IgD-negative memory B cell (primary cell): Measurements from ENCODE around the gene NUP188. TPM values are rescaled to one million over a fixed set of nuclear protein-coding genes. Genes with fewer than 3 reads are reported as not detected.

Experiments used
- H3K27ac Mint-ChIP-seq, 3 donors: one replicate each; pipeline ENCODE4 v1.8.0; 2020 to 2022; ENCODE audit warnings: mild to moderate bottlenecking in 3 of 3, mixed read lengths in 3 of 3, moderate library complexity in 1 of 3
- H3K27me3 Mint-ChIP-seq: one replicate; pipeline ENCODE4 v1.8.0; 2021; ENCODE audit warnings: mixed read lengths
- H3K36me3 Mint-ChIP-seq: one replicate; pipeline ENCODE4 v1.8.0; 2020; ENCODE audit warnings: mild to moderate bottlenecking, mixed read lengths
- H3K4me1 Mint-ChIP-seq, 3 donors: one replicate each; pipeline ENCODE4 v1.8.0; 2020 to 2022; ENCODE audit warnings: mixed read lengths in 3 of 3, mild to moderate bottlenecking in 1 of 3
- H3K4me3 Mint-ChIP-seq, 4 donors: one replicate each; pipeline ENCODE4 v1.8.0; 2020 to 2022; ENCODE audit warnings: mild to moderate bottlenecking in 4 of 4, mixed read lengths in 4 of 4, moderate library complexity in 3 of 4
- H3K9me3 Mint-ChIP-seq, 3 donors: one replicate each; pipeline ENCODE4 v1.8.0; 2020 to 2021; ENCODE audit warnings: mixed read lengths in 3 of 3, mild to moderate bottlenecking in 1 of 3
- polyA plus RNA-seq: library from polyadenylated mRNA; unstranded; fragments of 300-500 nt; fragmentation: Illumina TruSeq; gene quantifications from one replicate; pipeline ENCODE4 v1.2.3, GENCODE V29; 2021

Gene NUP188
- polyA plus RNA-seq, 1 donor from 2014 or later = 21.9 TPM

DNA sequence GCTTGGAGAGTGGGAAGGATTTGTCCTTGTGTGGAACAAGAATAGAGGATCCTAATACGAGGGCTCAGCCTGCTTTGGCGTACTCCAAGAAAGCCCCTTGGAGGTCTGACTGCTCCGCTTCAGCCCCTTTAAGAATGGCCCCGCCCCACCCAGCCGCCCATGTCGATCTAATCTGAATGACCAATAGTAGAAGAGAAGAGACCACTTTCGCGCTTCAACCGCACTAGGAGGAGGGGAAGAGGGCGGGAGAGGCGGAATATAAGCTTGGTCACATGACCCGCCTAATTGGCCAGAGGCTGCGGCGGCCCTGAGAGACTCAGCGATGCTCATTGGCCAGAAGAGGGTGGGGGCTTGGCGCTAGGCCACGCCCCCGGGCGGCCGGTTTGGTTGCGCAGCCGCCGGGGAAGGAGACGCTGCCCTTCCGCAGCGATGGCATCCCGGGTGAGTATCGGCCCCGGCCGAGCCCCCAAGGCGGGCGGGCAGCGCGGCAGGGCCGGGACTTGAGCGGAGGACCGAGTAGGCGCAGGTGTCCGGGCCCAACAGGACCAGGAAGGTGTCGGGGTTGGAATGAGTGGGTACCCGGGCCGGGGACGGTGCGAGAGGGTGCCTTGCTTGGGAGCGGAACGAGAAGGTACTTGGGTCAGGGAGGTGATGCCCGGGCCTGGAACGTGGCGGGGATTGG, 88.9 kb downstream of the NUP188 start, which contains the start of gene MIGA2:
MIGA2 (plus strand) TSS at position 386 of the 682 bp plus-strand sequence. CDS start 3,969 bp downstream, outside the sequence.
- Mint-ChIP-seq H3K27me3 (no peaks in the 10 kb centered on the region), H3K27ac (peak within 1 kb of the TSS; percentile 60 to 88 (median 71)), H3K4me1 (peaks cover 11 to 22% (median 19%) of the 10 kb centered on the region in 3 donors), H3K36me3 (no peaks in the 10 kb centered on the region), H3K4me3 (peak within 1 kb of the TSS; percentile 94 to 99 (median 96)), H3K9me3 (no peaks in the 10 kb centered on the region)

DNA sequence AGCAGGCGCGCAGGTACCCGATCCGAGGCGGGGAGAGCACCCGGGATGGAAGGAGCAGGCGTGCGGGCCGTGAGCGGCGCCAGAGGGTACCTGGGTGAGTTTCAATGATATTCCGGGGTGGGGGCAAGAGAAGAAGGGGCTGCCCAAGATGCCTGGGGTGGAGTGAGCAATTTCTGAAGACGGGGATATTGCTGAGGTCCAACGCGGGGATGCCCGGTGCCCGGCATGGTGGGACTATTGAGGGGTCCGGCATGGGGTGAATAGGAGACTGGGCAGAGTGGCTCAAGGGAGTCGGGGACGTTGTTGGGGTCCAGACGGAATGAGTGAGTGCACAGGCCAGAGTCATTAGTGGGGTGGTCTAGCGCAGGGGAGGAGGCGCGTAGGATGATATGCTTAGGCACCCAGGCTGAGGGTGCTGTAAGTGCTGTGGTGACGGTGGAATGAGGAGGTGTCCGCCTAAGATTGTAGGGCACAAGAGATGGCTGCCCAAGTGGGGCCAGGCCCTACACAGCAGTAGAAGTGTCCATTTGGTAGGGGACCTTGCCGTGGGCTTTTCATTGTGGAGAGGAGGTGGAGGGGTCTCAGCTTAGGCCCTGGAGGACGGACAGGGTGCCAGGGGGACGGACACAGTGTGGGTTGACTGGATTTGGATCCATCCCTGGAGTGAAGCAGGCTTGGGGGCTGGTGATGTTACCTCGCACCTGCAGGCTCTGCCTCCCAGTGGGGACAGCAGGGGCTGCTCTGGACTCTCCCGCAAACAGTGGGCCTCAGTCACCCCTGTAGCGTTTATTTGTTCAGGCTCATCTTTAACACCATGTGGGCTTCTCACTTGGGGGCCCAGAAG, 89.6 kb downstream of the NUP188 start:
- Mint-ChIP-seq H3K27ac (peak overlapping the region; percentile 60 to 88 (median 71)), H3K4me1 (peaks cover 11 to 22% (median 19%) of the 10 kb centered on the region in 3 donors), H3K36me3 (no peaks in the 10 kb centered on the region), H3K27me3 (no peaks in the 10 kb centered on the region), H3K4me3 (peak overlapping the region; percentile 94 to 99 (median 96)), H3K9me3 (no peaks in the 10 kb centered on the region)

- Mint-ChIP-seq H3K36me3 (peaks cover 4% of the 10 kb centered on the region), H3K27ac (no peak overlapping the region), H3K9me3 (no peaks in the 10 kb centered on the region), H3K4me3 (peak overlapping the region; percentile 94 to 99 (median 96)), H3K27me3 (no peaks in the 10 kb centered on the region), H3K4me1 (peaks cover 11 to 22% (median 19%) of the 10 kb centered on the region in 3 donors)
Observed at GRCh38 chr9:129037767-129038098, 90.2 kb downstream of the NUP188 start.

GRCh38 chr9:129038109-129038852, 90.8 kb downstream of the NUP188 start:
- H3K27ac Mint-ChIP-seq = no peak overlapping the region
- peak overlapping the region; percentile 66 to 97 (median 94) for H3K4me3 Mint-ChIP-seq
- no peaks in the 10 kb centered on the region for H3K9me3 Mint-ChIP-seq
- peaks cover 5% of the 10 kb centered on the region for H3K36me3 Mint-ChIP-seq
- H3K4me1 Mint-ChIP-seq = peaks cover 11 to 22% (median 19%) of the 10 kb centered on the region in 3 donors
- H3K27me3 Mint-ChIP-seq = no peaks in the 10 kb centered on the region

GRCh38 chr9:129040113-129040643, 92.7 kb downstream of the NUP188 start:
- peaks cover 11 to 22% (median 19%) of the 10 kb centered on the region in 3 donors for H3K4me1 Mint-ChIP-seq
- no peaks in the 10 kb centered on the region for H3K27me3 Mint-ChIP-seq
- peaks cover 7% of the 10 kb centered on the region for H3K36me3 Mint-ChIP-seq
- no peak overlapping the region for H3K27ac Mint-ChIP-seq
- no peaks in the 10 kb centered on the region for H3K9me3 Mint-ChIP-seq
- H3K4me3 Mint-ChIP-seq = peak overlapping the region in 2 of 4 donors; percentile 54 to 72

GRCh38 chr9:129042016-129042415, 94.5 kb downstream of the NUP188 start:
- H3K9me3 Mint-ChIP-seq = no peaks in the 10 kb centered on the region
- H3K36me3 Mint-ChIP-seq = peaks cover 7% of the 10 kb centered on the region
- peak overlapping the region in 1 of 3 donors; percentile 59 for H3K27ac Mint-ChIP-seq
- H3K4me1 Mint-ChIP-seq = peaks cover 3 to 16% (median 10%) of the 10 kb centered on the region in 3 donors
- no peaks in the 10 kb centered on the region for H3K27me3 Mint-ChIP-seq
- H3K4me3 Mint-ChIP-seq = peak overlapping the region in 1 of 4 donors; percentile 5

DNA sequence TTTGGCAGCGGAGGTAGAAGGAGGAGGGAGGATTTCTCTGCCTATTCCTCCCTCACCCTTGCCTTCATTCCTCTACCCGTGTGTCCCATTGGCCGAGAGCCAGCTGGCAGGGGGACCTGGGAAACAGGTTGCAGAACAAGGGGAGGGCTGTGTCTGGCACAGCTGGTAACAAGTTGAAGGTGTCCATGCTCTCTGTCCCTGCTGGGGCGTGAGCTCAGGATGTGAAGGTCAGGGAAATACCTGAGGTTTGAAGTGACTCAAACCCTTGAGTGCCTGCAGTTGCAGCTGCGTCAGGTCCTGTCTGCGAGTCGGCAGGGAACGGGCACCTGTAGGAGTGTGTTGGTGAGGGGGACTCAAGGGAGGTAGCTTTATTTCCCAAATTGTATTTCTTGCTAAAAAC, 105.1 kb downstream of the NUP188 start:
- H3K36me3 Mint-ChIP-seq = peaks cover 6% of the 10 kb centered on the region

DNA sequence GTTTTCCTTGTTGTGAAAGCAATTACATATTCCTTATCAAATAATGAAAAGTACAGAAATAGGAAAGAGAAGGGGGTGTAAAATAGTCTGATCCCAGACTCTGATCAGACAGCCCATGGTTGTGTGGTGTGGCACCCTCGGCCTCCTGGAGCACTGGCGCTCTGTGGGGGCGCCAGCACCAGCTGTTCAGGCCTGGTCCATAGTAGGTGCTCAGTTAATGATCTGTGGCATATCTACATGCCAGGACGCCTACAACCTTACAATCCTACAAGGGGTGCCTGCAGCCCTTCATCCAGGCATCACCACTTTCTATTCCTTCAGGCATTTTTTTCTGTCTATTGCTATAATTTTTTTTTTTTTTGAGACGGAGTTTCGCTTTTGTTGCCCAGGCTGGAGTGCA, 105.5 kb downstream of the NUP188 start:
- Mint-ChIP-seq H3K4me1 (peaks cover 0 to 2% (median 0%) of the 10 kb centered on the region in 3 donors), H3K36me3 (peaks cover 6% of the 10 kb centered on the region), H3K27ac (no peak overlapping the region), H3K4me3 (no peak overlapping the region), H3K27me3 (no peaks in the 10 kb centered on the region), H3K9me3 (no peaks in the 10 kb centered on the region)

More for the DNA sequence above, 105.1 kb downstream of the NUP188 start:
- Mint-ChIP-seq H3K27me3 (no peaks in the 10 kb centered on the region), H3K27ac (no peak overlapping the region), H3K4me1 (peaks cover 0 to 2% (median 0%) of the 10 kb centered on the region in 3 donors), H3K9me3 (no peaks in the 10 kb centered on the region), H3K4me3 (no peak overlapping the region)

- Mint-ChIP-seq H3K27ac (peak overlapping the region in 1 of 3 donors; percentile 73), H3K27me3 (no peaks in the 10 kb centered on the region), H3K36me3 (peaks cover 6% of the 10 kb centered on the region), H3K4me1 (peaks cover 0 to 2% (median 0%) of the 10 kb centered on the region in 3 donors), H3K4me3 (no peak overlapping the region), H3K9me3 (no peaks in the 10 kb centered on the region)
Observed at GRCh38 chr9:129054163-129054851, 106.8 kb downstream of the NUP188 start.

Other genes with a start within 250 kb of the NUP188 start
- gene PKN3, start 245.2 kb upstream of the NUP188 start, polyA plus RNA-seq = 0.11 TPM
- gene ZDHHC12, start 223.6 kb upstream of the NUP188 start, polyA plus RNA-seq = 55.3 TPM
- gene ZER1, start 175.8 kb upstream of the NUP188 start, polyA plus RNA-seq = 33.7 TPM
- gene TBC1D13, start 160.4 kb upstream of the NUP188 start, polyA plus RNA-seq = 30.7 TPM
- gene ENDOG, start 129.2 kb upstream of the NUP188 start, polyA plus RNA-seq = 15.3 TPM
- 65.2 TPM for gene SPOUT1, start 117.9 kb upstream of the NUP188 start, polyA plus RNA-seq
- 11.4 TPM for gene KYAT1, start 65.7 kb upstream of the NUP188 start, polyA plus RNA-seq
- 26.2 TPM for gene LRRC8A, start 65.6 kb upstream of the NUP188 start, polyA plus RNA-seq
- gene PHYHD1, start 26.7 kb upstream of the NUP188 start, polyA plus RNA-seq = 1.0 TPM
- gene DOLK, start 96 bp upstream of the NUP188 start, polyA plus RNA-seq = 8.5 TPM
- 27.7 TPM for gene SH3GLB2, start 80.6 kb downstream of the NUP188 start, polyA plus RNA-seq
- gene MIGA2, start 88.9 kb downstream of the NUP188 start, polyA plus RNA-seq = 11.4 TPM
- gene DOLPP1, start 133.4 kb downstream of the NUP188 start, polyA plus RNA-seq = 7.4 TPM
- 8.1 TPM for gene CRAT, start 163.1 kb downstream of the NUP188 start, polyA plus RNA-seq
- 12.2 TPM for gene PTPA, start 163.7 kb downstream of the NUP188 start, polyA plus RNA-seq
- gene IER5L, start 230.6 kb downstream of the NUP188 start, polyA plus RNA-seq = not detected